Psoas muscle (tissue), 8 donors: ENCODE measurements around the gene SEC16A. TPM values are rescaled to one million over a fixed set of nuclear protein-coding genes. Genes with fewer than 3 reads are reported as not detected.

Experiments
- ATAC-seq, 4 donors: fragments of 200-7000 bp; cut with Tn5 transposase; one replicate each; pipeline ENCODE4 v1.9.1; 2020; ENCODE audit warnings: moderate library complexity in 3 of 4, mild to moderate bottlenecking in 2 of 4
- DNase-seq, 2 donors: peaks; one replicate each; pipeline ENCODE4 v3.0.0-alpha.2; 2020
- H3K27ac ChIP-seq: fragments of 200-600 bp; one replicate; pipeline ENCODE4 v1.8.0; 2022
- H3K27me3 ChIP-seq, 3 donors: fragments of 200-600 bp in 1 of 3; one replicate each; pipeline versions ENCODE4 v1.6.1 to v1.8.0; 2013 to 2022; ENCODE audit warnings: low read length in 2 of 3, mild to moderate bottlenecking in 2 of 3, moderate library complexity in 1 of 3; ENCODE audit not compliant: insufficient read depth in 3 of 3
- H3K36me3 ChIP-seq, 2 donors: fragments of 200-600 bp in 1 of 2; one replicate each; pipeline versions ENCODE4 v1.6.1 to v1.8.0; 2013 to 2022; ENCODE audit warnings: low read depth in 1 of 2, mild to moderate bottlenecking in 1 of 2, moderate library complexity in 1 of 2; ENCODE audit not compliant: insufficient read depth in 1 of 2
- H3K4me1 ChIP-seq: fragments of 200-600 bp; one replicate; pipeline ENCODE4 v1.8.0; 2022
- H3K4me3 ChIP-seq: fragments of 200-600 bp; one replicate; pipeline ENCODE4 v1.8.0; 2022; ENCODE audit warnings: mild to moderate bottlenecking
- H3K9me3 ChIP-seq: fragments of 200-600 bp; one replicate; pipeline ENCODE4 v1.8.0; 2022
- CTCF ChIP-seq: fragments of 200-600 bp; IDR thresholded peaks from one replicate; pipeline ENCODE4 v1.8.0; 2022; ENCODE audit warnings: antibody characterized with exemption
- WGBS, 3 donors: extraction: QIAGEN DNeasy Blood & Tissue Kit; methylation state at CpG; one replicate each; pipeline versions ENCODE4 v1.1.6 to v1.1.7; 2013; 5-methylcytosine and 5-hydroxymethylcytosine counted together
- intact Hi-C, 2 donors: fragments of 100-400 bp; cut with DNase I; formaldehyde crosslinking; loops; one replicate each; pipeline versions ENCODE4 v1.11.0 to v1.14.2; 2022
- polyA plus RNA-seq, 3 donors: library from polyadenylated mRNA; stranded (reverse); fragments of 200-250 nt; gene quantifications; one replicate each; pipeline ENCODE4 v1.2.3, GENCODE V29; 2013
- total RNA-seq, 4 donors: library from RNA; stranded (reverse); fragmentation: NEBNext Ultra II Directional in 2 of 4; extraction: Animal tissue kit (Norgen Biotek cat#: 25700) in 2 of 4; gene quantifications; one replicate each; pipeline versions ENCODE4 v1.2.1 to v1.2.4, GENCODE V29; 2021 to 2023
- donor health status: healthy with polysubstance abuse.
- donor health status: DM: no; HTN: no; CAD: no; lungs with moderate emphysema.
- donor health status: Bipolar disorder and iron deficiency.
- donor health status: healthy.
- donor health status: DM: yes; HTN: yes; CAD: no.
- donor health status: DM: no; HTN: no; CAD: no.
- donor health status: DM: no; HTN: no; CAD: no.
- donor health status: DM: yes; HTN: yes; CAD: no.

The SEC16A gene
- total and polyA plus RNA-seq, 7 donors: 22.3 to 40.0 (median 31.5) TPM

- 79 to 91% (median 82%) methylated on average over 7 of the region's 7 CpGs for WGBS, 3 donors
- peaks cover 9% of the 10 kb centered on the region for H3K4me1 ChIP-seq
- H3K27me3 ChIP-seq: no peaks in the 10 kb centered on the region
- H3K27ac ChIP-seq: no peak overlapping the region
- no peaks in the 10 kb centered on the region for H3K9me3 ChIP-seq
- no peak for DNase-seq
- TF ChIP-seq CTCF: no peak
- no peak for ATAC-seq
- intact Hi-C loops: no loop called here
- no peak overlapping the region for H3K4me3 ChIP-seq
- H3K36me3 ChIP-seq: peaks cover 0 to 62% of the 10 kb centered on the region in 2 donors
Observed at GRCh38 chr9:136405481-136405880, 77.4 kb downstream of the SEC16A start.

GRCh38 chr9:136404801-136405136 is 78.1 kb downstream of the SEC16A start:
- intact Hi-C loops: no loop called here
- DNase-seq (no peak), ATAC-seq (no peak)
- no peaks in the 10 kb centered on the region for H3K27me3 ChIP-seq
- H3K27ac ChIP-seq: no peak overlapping the region
- no peak for TF ChIP-seq CTCF
- H3K36me3 ChIP-seq: peaks cover 0 to 62% of the 10 kb centered on the region in 2 donors
- no peaks in the 10 kb centered on the region for H3K9me3 ChIP-seq
- peaks cover 6% of the 10 kb centered on the region for H3K4me1 ChIP-seq
- WGBS, 3 donors: 87 to 91% (median 91%) methylated on average over 13 to 14 of the region's 14 CpGs
- H3K4me3 ChIP-seq: no peak overlapping the region

- H3K4me1 ChIP-seq: peaks cover 3% of the 10 kb centered on the region
- no peak overlapping the region for H3K27ac ChIP-seq
- peaks cover 0 to 62% of the 10 kb centered on the region in 2 donors for H3K36me3 ChIP-seq
- WGBS, 3 donors: 85 to 92% (median 85%) methylated on average over 32 of the region's 32 CpGs
- no peak overlapping the region for H3K4me3 ChIP-seq
- intact Hi-C loops: no loop called here
- TF ChIP-seq CTCF: no peak
- DNase-seq: no peak
- no peak for ATAC-seq
- H3K9me3 ChIP-seq: no peaks in the 10 kb centered on the region
- H3K27me3 ChIP-seq: no peaks in the 10 kb centered on the region
Observed at GRCh38 chr9:136403915-136404800, 78.7 kb downstream of the SEC16A start.

GRCh38 chr9:136403538-136403914 is 79.3 kb downstream of the SEC16A start:
- WGBS, 3 donors: 90 to 96% (median 91%) methylated on average over 5 of the region's 5 CpGs
- DNase-seq (no peak), ATAC-seq (no peak)
- Histone ChIP-seq H3K4me3 (no peak overlapping the region), H3K27me3 (no peaks in the 10 kb centered on the region), H3K4me1 (peaks cover 9% of the 10 kb centered on the region), H3K9me3 (no peaks in the 10 kb centered on the region), H3K27ac (no peak overlapping the region), H3K36me3 (peaks cover 0 to 62% of the 10 kb centered on the region in 2 donors)
- TF ChIP-seq CTCF: no peak
- intact Hi-C loops: no loop called here
